ENCODE measurements around the gene LITAF.

Gene LITAF

DNA sequence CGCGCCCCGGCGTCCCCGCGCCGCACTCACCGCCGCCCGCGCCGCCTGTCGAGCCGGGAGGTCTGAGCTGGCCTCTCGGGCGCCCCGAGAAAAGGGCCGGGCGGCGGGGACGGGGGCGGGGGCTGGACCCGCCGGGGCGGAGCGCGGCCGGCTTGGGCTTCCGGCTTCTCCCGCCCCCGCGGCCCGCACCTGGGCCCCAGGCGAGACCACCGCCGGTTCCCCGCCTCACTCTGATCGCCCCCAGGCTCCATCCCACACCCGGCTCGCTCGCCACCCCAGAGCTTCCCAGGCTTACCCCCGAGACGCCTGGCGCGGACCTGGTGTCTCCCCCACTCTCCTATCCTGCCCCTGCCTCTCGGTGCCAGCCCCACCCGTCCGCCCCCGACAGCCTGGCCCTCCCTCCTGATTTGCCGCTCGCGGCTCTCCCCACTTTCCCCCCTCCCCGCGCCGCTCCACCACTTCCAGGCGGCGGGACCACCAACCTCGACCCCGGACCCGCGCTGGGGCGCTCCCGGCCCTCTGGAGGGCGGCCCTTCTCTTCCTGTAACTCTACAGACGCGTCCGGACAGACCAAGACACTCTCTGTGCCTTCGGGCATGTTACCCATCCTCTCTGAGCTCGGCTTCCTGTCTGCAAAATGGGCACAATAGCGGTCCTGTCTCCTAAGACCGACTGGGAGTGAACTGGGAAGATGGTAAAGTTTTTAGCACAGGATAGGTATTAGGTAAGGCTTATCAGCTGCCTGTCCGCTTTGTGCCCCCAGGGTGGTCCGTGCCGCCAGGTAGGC lies at the start of gene LITAF:
LITAF (minus strand) TSS at position 64 of the 787 bp plus-strand sequence. CDS start 30,189 bp downstream, outside the sequence.
- peak; percentile 24 for DNase-seq

- DNase-seq, result no peak
These were observed 49.5 kb upstream of the LITAF start for GRCh38 chr16:11636172-11636721.

DNA sequence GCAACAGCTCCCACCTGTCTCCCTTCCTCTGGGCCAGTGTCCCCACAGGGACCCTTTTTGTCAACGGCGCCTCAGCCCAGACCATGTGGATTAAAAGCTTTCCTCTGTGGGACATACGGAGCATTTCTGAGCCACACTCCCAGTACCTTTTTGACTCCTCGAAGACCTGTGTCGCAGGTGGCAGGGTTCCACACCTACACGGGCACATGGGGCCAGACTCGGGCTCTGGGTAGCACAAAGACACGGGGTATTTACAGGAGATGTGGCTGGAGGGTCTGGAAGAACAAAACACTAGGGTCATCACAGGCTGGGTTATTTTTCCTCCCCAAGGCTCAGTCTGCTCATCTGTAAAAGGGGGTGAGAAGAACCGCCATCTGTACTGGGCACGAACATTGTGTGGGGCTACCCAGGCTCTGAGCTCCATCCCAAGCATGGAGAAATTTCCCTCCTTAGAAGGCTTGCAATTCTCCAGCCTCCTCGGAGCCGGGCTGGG lies 49.0 kb upstream of the LITAF start:
- DNase-seq, result no peak

DNA sequence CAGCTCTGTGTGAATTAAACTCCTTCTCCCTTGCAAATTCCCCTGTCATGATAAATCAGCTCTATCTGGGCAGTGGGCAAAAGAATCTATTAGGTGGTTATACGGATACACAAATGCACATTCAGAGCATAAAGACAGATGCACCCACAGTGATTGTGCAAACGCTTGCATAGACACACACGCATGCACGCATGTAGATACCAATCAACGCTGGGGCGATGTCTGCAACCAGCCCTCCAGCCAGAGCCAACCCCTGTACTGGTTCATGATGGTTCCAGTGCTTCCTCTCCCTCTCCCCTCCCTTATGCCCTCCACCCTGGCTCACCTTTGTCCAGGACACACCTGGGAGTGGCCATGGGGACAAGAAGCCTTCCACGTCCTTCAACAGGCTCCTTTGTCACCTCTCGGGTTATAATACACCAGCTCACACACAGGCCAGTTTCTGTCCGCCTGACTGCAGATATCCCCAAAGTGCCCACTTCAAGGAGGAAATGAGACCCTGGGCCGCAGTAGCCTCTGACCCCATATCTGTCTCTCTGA lies 48.5 kb upstream of the LITAF start:
- no peak for DNase-seq

- no peak for DNase-seq
These were observed 47.6 kb upstream of the LITAF start for GRCh38 chr16:11634312-11634711.

DNA sequence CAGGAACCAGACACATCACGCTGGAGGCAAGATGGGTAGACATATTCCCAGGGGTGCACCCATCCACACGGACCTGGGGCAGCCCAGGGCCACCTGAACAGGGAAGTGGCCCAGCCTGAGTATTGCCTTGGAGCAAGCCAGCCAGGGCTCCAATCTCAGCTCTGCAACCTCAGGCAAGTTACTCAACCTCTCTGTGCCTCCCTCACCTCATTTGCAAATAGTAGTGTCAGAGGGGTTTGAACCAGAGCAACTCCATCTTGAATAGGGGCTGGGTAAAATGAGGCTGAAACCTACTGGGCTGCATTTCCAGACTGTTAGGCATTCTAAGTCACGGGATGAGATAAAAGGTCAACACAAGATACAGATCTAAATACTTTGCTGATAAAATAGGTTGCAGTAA lies 46.4 kb upstream of the LITAF start:
- no peak for DNase-seq

- no peak for DNase-seq
These were observed 45.8 kb upstream of the LITAF start for GRCh38 chr16:11632455-11632939.

DNA sequence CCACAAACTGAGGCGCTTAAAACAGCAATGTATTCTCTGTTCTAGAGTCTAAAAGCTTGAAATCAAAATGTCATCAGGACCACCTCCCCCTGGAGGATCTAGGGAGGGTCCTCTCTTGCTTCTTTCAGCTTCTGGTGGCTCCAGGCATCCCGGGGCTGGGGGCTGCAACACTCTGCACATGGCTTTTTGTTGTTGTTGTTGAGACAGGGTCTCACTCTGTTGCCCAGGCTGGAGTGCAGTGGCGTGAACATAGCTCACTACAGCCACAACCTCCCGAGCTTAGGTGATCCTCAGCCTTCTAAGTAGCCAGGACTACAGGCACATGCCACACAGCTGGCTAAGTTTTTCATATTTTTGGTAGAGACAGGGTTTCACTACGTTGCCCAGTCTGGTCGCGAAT lies 44.5 kb upstream of the LITAF start:
- no peak for DNase-seq

GRCh38 chr16:11630768-11631056 lies 44.0 kb upstream of the LITAF start:
- no peak for DNase-seq

DNA sequence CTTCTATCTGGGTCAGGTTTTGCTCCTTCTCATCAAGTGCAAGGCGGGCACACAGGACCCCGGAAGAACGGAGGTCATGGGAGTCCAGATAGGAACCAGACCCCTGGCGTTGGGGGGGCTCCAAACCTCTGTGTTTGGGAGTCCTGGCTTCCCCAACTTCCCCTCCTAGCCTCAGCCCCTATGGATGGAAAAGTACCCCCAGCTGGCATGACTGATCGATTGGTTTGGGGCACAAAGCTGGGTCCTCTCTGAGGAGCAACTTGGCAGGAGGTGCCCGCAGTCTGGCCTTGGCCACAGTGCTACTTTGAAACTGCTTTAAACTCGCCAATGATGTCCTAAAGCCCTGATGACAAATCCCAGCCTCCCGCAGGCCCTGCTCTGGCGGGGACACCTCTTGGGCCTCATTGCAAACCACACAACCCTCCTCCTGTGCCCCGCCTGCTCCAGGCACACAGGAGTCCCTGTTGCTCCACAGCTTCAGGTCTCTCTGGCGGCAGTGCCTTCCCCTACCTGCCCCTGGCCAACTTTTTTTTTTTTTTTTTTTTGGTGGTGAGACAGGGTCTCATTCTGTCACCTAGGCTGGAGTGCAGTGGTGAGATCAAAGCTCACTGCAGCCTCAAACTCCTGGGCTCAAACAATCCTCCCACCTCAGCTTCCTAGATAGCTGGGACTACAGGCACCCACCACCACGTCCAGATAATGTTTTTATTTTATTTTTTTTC lies 43.5 kb upstream of the LITAF start:
- no peak for DNase-seq

GRCh38 chr16:11629071-11630030 lies 42.6 kb upstream of the LITAF start:
- no peak for DNase-seq

DNA sequence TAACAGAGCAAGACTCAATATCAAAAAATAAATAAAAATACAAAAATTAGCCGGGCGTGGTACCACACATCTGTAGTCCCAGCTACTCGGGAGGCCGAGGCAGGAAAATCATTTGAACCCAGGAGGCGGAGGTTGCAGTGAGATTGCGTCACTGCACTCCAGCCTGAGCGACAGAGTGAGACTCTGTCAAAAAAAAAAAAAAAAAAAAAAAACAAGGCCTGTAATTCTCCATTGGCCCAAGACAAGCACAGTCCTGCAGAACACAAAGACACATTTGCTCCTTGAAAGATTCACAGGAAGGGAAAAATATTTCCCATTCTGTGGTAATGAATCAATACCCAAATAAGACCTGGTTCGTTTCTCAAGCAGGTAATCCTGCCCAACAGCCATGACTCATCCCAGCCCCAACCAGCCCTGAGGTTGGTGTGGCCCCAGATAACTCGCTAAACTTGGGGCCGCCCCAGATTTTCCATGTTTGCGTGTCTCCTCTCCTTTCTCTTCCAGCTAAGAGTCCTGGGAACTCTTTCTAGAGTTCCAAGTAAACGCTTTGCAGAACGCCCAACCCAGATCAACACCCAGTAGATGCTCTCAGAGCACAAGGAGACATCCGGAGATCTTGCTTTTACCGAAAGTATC lies 41.2 kb upstream of the LITAF start:
- no peak for DNase-seq

DNA sequence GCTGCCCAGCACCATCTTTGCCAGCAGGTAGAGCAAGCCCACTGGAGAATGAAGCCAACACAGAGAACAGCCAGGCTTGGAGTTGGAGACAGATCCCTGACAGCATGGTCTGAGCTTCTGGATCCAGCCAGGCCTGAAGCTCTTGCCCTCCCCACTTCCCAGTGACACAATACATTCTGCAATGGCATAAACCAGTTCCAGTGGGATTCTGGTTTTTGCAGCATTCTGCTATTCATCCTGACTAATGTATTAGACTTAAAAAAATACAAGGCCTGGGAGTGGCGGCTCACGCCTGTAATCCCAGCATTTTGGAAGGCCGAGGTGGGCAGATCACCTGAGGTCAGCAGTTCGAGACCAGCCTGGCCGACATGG lies 40.6 kb upstream of the LITAF start:
- no peak for DNase-seq

- DNase-seq, result no peak
These were observed 40.1 kb upstream of the LITAF start for GRCh38 chr16:11626657-11627291.

GRCh38 chr16:11625769-11626168 lies 39.0 kb upstream of the LITAF start:
- DNase-seq, result no peak

- no peak for DNase-seq
These were observed 38.2 kb upstream of the LITAF start for GRCh38 chr16:11624636-11625607.

DNA sequence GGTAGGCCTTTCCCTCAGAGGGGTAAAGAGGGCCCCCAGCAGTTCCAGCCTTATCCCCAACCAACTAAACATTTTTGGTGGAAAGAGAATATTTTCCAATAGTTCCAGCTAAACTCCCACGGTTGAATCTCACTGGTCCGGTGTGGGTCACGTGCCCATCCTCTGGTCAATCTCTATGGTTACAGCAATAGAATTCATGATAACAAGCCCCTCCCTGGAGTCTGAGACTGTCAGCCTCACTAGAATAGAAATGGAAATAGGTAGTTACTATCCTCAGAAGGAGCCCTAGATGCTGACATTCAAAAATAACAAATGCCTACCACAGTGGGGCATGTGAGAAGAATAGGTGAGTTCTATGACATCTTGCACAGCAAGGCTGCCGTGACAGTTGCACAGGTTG lies 37.5 kb upstream of the LITAF start:
- DNase-seq, result no peak

GRCh38 chr16:11621920-11622651 lies 35.4 kb upstream of the LITAF start:
- DNase-seq, result no peak

DNA sequence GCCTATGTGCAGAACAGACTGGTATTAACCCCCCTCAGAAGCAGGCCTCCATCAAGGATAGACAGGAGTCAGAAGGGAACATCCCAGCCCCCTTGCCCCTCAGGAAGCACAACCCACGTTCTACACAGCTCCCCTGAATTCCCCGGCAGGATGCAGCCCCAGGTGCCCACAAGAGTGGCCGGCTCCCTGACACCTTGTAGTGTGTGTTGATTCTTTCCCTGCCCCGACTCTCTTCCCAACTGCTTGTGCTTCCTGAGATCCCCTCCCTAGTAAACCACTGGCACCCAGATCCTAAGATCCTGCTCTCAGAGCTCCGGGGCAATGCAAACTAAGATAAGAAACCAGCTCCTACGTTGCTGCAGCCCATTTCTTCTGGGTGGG lies 34.8 kb upstream of the LITAF start:
- DNase-seq, result no peak

Data from NK-92 treated with Interleukin-12 subunit alpha and Interleukin-12 subunit beta, amount 100 ng/mL, for 24 hours (cell line).